ENCODE data around the gene MAP4K4. TPM values are rescaled to one million over a fixed set of nuclear protein-coding genes. Genes with fewer than 3 reads are reported as not detected.
A peak's percentile ranks its signal among the peaks of the same experiment; 100 is the strongest.

Gene MAP4K4
- total RNA-seq, 1 experiment from 2014 or later, result 132 TPM

DNA sequence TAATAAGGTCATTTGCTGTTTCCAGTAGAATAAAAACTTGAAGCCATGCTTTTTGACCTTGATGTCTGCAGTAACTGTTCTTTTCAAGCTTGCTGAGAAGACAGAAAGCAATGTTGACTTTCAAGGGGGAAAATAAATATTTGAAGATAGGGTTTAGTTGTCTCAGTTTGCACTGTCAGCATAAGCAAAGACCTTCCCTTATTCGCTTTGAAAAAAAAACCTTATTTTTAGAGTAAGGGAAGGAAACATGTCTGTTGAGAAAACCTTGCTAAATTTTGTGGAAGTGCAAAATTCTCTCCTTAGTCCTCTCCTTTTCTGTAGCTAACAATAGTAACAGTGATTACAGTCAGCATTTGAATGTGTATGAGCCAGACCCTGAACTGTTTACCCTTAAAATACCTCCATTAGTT is 43.1 kb downstream of the MAP4K4 start:
- no peak overlapping the region for H3T11ph ChIP-seq (ENCODE audit: low read length)
- H3K23me2 ChIP-seq (ENCODE audit: insufficient read length, low read depth, low read length, poor library complexity, severe bottlenecking), result no peaks in the 10 kb centered on the region
- peaks cover 3% of the 10 kb centered on the region for H3K79me1 ChIP-seq (ENCODE audit: insufficient read depth, low read depth, low read length, poor library complexity, severe bottlenecking)
- Mint-ChIP-seq H3K27me3 (ENCODE audit: low read depth) (no peaks in the 10 kb centered on the region), H3K9me3 (no peaks in the 10 kb centered on the region), H3K4me1 (peaks cover 76 to 77% of the 10 kb centered on the region in 2 experiments), H3K36me3 (ENCODE audit: insufficient read depth in 1 of 3, low read depth in 3 of 3) (peaks cover 0 to 9% (median 0%) of the 10 kb centered on the region in 3 experiments; a peak in 2 of 7 replicates), H3K4me3 (no peak overlapping the region; a peak in 1 of 5 replicates), H3K27ac (peak overlapping the region in 2 of 3 experiments; percentile 56 to 89; a peak in 1 of 7 replicates)
- no peak overlapping the region for H2BK120ac ChIP-seq (ENCODE audit: low read depth, low read length, poor library complexity, severe bottlenecking)
- no peak overlapping the region for H4K8ac ChIP-seq (replicated peaks; ENCODE audit: insufficient read length, low read depth, low read length)
- DNase-seq, result no peak
- TF ChIP-seq, protein P1, sequence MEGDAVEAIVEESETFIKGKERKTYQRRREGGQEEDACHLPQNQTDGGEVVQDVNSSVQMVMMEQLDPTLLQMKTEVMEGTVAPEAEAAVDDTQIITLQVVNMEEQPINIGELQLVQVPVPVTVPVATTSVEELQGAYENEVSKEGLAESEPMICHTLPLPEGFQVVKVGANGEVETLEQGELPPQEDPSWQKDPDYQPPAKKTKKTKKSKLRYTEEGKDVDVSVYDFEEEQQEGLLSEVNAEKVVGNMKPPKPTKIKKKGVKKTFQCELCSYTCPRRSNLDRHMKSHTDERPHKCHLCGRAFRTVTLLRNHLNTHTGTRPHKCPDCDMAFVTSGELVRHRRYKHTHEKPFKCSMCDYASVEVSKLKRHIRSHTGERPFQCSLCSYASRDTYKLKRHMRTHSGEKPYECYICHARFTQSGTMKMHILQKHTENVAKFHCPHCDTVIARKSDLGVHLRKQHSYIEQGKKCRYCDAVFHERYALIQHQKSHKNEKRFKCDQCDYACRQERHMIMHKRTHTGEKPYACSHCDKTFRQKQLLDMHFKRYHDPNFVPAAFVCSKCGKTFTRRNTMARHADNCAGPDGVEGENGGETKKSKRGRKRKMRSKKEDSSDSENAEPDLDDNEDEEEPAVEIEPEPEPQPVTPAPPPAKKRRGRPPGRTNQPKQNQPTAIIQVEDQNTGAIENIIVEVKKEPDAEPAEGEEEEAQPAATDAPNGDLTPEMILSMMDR (conservative IDR thresholded peaks at IDR 0.05), result no peak
- H3K9ac ChIP-seq (ENCODE audit: extremely low read depth, insufficient read length, low read length), result no peak overlapping the region
- H3K27ac ChIP-seq (ENCODE audit: insufficient read length, low read depth, low read length), result no peak overlapping the region
- no peak overlapping the region for H2BK5ac ChIP-seq (ENCODE audit: insufficient read length, low read length)
- H3K56ac ChIP-seq (ENCODE audit: insufficient read length, low read depth, low read length), result no peak overlapping the region
- H4K20me1 ChIP-seq (ENCODE audit: control insufficient read depth, insufficient read depth, insufficient read length), result no peaks in the 10 kb centered on the region
- no peak overlapping the region for H2AK5ac ChIP-seq (ENCODE audit: insufficient read length, low read length)
- no peak overlapping the region for H3K18ac ChIP-seq (ENCODE audit: insufficient read length, low read depth, low read length)
- no peak overlapping the region for H4K91ac ChIP-seq (ENCODE audit: insufficient read length, low read depth, low read length)
- H3K4me1 ChIP-seq (ENCODE audit: insufficient read depth, low read length), result peaks cover 3% of the 10 kb centered on the region; the same call in 1 of the 2 replicates
- no peak overlapping the region for H3K14ac ChIP-seq (ENCODE audit: insufficient read depth, low read length)
- no peaks in the 10 kb centered on the region for H3K27me3 ChIP-seq (ENCODE audit: insufficient read depth, low read length)
- H2AFZ ChIP-seq (ENCODE audit: low read length), result no peak overlapping the region
- H3K4ac ChIP-seq (ENCODE audit: low read depth, low read length), result no peak overlapping the region
- H3K23ac ChIP-seq (ENCODE audit: insufficient read length, low read depth, low read length), result no peak overlapping the region
- peaks cover 40% of the 10 kb centered on the region for H3K79me2 ChIP-seq (ENCODE audit: insufficient read depth, low read length)
- no peak overlapping the region for H2BK12ac ChIP-seq (ENCODE audit: insufficient read length, low read depth, low read length)
- no CpG with 5 or more reads among the region's 1 CpG for WGBS (ENCODE audit: extremely low coverage, insufficient read length, low lambda C conversion rate)
- H2BK15ac ChIP-seq (ENCODE audit: low read depth, low read length), result no peak overlapping the region
- no peak overlapping the region for H3K4me2 ChIP-seq (ENCODE audit: insufficient read depth, insufficient read length, low read length)
- no peak overlapping the region for H4K5ac ChIP-seq (ENCODE audit: insufficient read length, low read depth, low read length)
- no peaks in the 10 kb centered on the region for H3K9me3 ChIP-seq (ENCODE audit: control insufficient read depth, low read depth, low read length)
- no peak overlapping the region for H2BK20ac ChIP-seq (ENCODE audit: low read depth, low read length, poor library complexity, severe bottlenecking)

Data from H9 (cell line).